PC-9 (cell line): ENCODE measurements around the gene ATP13A5.

Experiments
- EZH2 ChIP-seq: fragments of 200-600 bp; sonication (generic); IDR thresholded peaks from 2 replicates; pipeline ENCODE4 v1.8.0; 2017; ENCODE audit warnings: antibody characterized with exemption, low read depth
- TF ChIP-seq, protein P1 (sequence below): fragments of 200-600 bp; sonication (generic); conservative IDR thresholded peaks from 2 replicates; pipeline ENCODE4 v1.6.1; 2017; ENCODE audit warnings: mixed run types, antibody characterized with exemption, mild to moderate bottlenecking, moderate library complexity

DNA sequence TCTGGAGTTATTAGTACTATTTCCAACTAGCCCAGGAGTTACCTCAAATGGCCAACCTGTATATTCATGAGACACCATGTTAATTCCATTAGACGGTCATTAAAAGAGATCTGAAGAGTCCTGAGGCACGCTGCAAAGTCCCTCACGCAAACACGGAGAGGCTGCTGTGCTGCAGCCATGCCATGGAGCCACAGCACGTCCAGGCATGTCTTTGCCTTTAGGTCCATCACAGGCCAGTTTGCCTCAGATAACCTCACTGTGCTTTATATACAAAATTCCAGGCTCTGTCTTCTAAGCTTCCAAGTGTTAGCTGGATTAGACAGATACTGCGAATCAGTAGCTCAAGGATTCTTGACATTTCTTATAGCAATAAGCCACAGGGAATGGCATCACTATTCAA, 147.4 kb downstream of the ATP13A5 start:
- TF ChIP-seq EZH2, result no peak
- TF ChIP-seq, protein P1, sequence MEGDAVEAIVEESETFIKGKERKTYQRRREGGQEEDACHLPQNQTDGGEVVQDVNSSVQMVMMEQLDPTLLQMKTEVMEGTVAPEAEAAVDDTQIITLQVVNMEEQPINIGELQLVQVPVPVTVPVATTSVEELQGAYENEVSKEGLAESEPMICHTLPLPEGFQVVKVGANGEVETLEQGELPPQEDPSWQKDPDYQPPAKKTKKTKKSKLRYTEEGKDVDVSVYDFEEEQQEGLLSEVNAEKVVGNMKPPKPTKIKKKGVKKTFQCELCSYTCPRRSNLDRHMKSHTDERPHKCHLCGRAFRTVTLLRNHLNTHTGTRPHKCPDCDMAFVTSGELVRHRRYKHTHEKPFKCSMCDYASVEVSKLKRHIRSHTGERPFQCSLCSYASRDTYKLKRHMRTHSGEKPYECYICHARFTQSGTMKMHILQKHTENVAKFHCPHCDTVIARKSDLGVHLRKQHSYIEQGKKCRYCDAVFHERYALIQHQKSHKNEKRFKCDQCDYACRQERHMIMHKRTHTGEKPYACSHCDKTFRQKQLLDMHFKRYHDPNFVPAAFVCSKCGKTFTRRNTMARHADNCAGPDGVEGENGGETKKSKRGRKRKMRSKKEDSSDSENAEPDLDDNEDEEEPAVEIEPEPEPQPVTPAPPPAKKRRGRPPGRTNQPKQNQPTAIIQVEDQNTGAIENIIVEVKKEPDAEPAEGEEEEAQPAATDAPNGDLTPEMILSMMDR, result no peak
